ENCODE results near the gene SYT15.
"Not testable (repeated sequence)": the region's sequence is repeated elsewhere in the genome, so short reads cannot be mapped to it uniquely, and the experiment has no call there.

The SYT15 gene

GRCh38 chr10:46578474-46579178, at the start of gene SYT15:
TSS of gene SYT15 (plus strand) at chr10:46579128. CDS start at chr10:46579169, 41 bp downstream.
- DNase-seq, result not testable (repeated sequence)

GRCh38 chr10:46529742-46530141, 49.2 kb upstream of the SYT15 start:
- DNase-seq, result not testable (repeated sequence)

DNA sequence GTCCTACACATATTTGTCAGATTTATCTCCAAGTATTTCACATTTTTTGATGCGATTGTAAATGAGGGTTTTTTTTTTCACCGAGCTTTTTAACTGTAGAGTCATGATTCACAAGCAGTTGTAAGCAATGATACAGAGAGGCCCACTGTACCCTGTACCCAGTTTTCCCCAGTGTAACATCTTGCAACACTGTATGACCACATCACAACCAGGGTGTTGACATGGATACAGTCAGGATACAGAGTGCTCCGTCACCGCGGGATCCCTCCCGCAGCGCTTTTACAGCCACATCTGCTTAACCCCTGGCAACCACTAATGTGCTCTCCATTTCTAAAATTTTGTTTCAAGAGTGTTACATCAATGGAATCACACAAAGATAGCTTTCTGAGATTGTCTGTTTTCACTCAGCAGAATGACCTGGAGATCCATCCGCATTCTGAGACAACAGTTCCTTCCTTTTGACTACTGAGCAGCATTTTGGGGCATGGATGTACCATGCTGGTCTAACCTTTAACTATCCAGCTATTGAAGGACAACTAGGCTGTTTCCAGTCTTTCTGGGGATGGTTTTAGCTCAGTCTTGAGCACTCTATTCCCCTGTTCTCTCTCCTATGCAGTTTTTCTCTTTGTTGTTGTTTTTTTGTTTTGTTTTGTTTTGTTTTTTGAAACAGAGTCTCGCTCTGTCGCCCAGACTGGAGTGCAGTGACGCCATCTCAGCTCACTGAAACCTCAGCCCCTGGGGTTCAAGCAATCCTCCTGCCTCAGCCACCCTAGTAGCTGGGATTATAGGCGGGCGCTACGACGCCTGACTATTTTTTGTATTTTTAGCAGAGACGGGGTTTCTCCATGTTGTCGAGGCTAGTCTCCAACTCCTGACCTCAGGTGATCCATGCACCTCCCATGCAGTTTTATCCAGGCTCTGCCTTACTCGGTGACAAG, 48.4 kb upstream of the SYT15 start:
- peak; percentile 85 for DNase-seq

- not testable (repeated sequence) for DNase-seq
Observed at GRCh38 chr10:46532256-46532655, 46.7 kb upstream of the SYT15 start.

DNA sequence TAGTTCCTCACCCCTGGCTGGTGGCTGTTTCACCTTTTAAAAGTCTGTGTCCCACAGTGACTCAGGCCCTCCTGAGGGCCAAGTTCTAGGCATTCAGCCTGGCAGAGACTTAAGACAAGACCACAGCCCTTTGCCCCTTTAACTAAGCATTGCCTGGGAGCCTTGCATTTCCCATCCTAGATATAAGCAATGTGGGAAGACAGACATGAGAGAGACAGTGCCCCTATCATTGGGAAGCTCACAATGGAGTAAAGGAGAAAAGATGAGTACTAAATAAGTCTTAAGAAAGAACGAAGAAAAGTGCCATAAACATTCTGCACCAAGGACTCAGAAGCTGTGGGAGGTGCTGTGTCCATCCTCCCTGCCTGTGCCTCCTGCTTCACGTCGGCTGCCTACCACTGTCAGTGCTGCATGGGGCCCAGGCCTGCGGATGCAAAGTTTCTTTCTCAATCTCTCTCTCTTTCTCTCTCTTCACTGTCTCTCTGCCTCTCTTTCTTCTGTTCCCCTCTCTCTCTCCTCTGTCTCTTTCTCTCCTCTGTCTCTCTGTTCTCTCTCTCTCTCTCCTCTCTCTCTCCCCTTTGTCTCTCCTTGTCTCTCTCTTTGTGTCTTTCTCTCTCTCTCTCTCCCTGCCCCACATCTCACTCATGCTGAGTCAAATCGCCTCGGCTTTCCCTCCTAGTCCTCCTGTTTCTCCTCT, 44.0 kb upstream of the SYT15 start:
- DNase-seq, result no peak

- DNase-seq, result no peak
Observed at GRCh38 chr10:46536171-46536570, 42.8 kb upstream of the SYT15 start.

DNA sequence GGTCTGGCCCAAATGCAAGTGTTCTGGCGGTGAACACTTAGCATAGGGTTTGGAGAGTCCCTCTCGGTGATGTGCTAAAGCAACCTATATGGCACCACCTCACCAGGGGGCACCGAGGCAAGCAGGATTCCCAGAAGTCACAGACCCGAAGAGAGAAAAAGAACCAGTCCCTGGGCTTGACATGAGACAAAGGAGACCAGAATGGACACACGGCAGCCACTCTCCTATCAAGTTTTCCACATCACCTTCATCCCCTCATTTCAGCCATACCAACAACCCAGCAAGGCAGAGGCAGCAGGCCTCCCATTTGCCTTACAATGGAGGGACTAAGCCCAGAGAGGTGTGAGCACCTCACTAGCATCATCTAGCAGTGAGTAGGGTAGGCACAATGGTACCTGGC, 42.1 kb upstream of the SYT15 start:
- DNase-seq, result no peak

DNA sequence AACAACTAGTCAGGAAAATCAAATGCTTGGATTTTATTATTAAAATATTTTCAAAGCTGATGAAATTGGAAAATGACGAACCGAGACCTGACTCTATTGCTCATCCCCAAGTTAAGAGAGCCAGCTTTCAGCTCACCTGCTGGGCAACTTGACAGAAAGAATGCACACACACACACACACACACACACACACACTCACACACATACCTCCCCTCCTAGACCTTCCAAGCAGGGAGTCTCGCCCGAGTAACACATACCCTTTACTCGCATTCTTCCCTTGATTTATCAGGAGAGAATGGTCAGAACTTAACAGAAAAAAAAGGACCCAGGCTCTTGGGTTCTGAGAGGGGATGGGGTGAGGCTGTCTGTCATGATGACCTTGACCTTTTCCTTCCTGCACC, 41.6 kb upstream of the SYT15 start:
- DNase-seq, result no peak

GRCh38 chr10:46538155-46538554, 40.8 kb upstream of the SYT15 start:
- DNase-seq, result no peak

DNA sequence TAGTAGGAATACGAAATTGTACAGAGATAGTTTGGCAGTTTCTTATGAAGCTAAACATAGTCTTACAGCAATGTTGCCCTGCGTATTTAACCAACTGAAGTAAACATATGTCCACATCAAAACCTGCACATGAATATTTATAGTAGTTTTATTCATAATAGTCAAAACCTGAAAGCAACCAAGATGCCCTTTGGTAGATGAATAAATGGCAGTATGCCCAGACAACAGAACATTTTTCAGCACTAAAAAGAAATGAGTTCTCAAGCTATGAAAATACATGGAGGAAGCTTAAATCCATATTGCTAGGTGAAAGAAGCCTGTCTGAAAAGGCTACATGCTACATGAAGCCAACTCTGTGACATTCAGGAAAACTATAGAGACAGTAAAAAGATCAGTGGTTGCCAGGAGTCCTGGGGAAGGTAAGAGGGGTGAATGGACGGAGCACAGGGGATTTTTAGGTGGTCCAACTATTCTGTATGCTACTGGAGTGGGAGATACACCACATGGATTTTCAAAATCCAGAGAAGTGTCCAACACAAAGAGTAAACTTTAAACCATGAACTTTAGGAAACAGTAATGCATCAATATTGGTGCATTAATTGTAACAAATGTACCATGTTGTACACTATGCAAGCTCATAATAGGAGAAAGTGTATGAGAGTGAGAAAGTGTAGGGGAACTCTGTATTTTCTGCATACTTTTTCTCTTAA, 40.1 kb upstream of the SYT15 start:
- DNase-seq, result no peak

DNA sequence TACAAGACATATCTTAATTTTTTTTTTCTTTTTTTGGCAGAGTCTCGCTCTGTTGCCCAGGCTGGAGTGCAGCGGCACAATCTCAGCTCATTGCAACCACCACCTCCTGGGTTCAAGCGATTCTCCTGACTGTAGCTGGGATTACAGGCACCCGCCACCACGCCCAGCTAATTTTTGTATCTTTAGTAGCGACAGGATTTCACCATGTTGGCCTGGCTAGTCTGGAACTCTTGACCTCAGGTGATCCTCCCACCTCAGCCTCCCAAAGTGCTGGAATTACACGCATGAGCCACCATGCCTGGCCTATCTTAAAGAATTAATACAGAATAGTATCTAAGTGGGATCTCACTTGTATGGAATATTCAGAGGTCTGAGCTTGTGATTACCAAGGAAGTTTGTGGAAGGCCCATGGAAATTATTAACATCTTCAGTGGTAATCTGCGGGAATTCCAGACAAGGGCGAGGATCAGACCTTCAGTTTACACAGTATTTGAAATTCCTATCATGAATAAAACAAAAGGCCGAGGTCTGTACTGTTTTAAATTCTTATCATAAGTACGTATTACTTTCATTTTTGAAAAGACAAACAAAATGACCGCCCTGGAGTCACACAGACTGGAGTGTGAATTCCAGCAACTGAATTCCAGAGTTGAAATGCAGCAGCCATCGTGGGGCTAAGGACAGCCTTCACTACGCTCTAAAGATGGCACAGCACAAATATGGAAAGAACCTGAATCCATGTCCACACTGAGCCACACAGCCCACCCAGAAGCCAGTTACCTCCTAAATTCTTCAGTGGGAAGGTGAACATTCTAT, 39.1 kb upstream of the SYT15 start:
- no peak for DNase-seq

DNA sequence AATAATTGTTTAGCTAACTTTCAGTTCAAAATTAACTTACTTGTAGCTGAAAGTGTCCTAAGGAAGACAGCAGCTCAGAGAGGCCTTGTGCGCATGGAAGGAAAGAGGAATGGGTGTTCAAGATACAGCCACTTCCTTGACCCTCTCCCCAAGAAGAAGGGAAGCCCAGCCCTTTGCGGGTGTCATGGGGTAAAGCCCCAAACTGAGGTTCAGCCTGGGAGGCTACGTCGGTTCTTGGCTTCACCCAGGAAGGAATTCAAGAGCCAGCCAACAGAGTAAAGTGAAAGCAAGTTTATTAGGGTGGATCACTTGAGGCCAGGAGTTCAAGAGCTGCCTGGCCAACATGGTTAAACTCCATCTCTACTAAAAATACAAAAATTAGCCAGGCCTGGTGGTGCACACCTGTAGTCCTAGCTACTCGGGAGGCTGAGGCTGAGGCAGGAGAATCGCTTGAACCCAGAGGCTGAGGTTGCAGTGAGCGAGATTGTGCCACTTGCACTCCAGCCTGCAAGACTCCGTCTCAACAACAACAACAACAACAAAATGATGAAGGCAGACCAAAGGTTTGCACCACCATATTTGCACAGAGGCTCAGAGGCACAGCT, 38.4 kb upstream of the SYT15 start:
- DNase-seq, result no peak

GRCh38 chr10:46541017-46541661, 37.8 kb upstream of the SYT15 start:
- no peak for DNase-seq

DNA sequence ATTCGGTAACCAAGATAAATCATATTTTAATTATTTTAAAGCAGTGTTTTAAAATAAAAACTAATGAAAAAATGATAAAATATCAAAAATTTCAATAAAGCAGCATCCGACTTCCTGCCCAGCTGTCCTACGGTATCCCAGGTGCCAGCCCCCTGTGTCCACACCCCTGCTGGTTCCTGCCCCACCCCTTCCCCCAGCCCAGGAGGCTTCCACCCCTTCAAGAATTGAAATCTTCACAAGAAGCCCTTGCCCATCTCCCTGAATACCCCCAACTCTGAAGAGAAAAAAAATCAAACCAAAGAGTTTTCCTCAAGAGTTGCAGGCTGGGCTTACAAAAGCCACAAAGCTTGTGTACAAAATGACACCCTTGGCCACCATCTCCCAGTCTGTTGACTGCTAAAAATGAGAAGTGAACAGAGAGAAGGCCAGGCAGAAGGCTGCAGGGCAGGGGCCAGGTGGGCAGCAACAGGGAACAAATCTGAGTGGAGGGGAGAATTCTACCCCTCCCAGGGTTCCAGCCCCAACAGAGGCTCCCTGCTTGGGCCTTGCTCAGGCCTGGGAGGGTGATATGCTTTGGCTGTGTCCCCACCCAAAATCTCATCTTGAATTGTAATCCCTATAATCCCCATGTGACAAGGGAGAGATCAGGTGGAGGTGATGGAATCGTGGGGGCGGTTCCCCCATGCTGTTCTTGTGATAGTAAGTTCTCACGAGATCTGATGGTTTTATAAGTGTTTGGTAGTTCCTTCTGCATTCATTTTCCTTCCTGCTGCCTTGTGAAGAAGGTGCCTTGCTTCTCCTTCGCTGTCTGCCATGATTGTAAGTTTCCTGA, 37.0 kb upstream of the SYT15 start:
- DNase-seq, result no peak

DNA sequence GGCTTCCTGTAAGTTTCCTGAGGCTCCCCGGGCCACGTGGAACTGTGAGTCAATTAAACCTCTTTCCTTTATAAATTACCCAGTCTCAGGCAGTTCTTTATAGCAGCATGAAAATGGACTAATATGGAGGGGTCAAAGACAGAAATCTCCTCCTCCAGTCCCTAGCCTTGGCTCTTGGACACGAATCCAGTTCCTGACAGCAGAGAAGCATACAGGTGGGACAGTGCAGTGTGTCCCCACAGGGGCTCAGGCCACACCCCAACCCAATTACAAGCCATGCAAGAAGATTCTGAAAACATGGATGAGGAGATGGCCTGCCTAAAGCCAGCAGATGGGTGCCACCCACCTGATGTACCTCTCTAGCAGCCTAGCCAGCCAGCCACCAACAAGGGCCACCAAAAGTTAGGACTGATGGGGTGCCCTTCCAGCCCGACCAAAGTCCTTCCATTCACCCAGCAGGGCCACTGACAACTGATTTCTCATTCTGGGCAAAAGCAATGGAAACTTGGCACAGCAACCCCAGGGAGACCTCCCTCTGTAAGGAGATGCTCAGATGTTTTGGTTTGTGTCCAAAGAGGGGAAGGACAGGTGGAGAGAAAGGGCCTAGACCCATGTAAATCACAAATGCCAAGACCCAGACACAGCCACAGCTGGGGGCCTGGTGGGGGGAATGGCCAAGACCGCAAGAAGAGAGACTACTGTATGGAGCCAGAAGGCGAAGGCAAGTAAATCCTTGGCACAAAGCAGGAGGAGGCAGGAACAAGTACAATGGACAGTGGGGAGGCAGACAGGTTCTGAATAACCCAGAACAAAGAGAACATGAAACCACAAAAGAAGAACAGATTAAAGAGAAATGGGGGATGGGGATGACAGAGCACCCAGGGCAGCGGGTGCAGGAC, 36.1 kb upstream of the SYT15 start:
- DNase-seq, result no peak

DNA sequence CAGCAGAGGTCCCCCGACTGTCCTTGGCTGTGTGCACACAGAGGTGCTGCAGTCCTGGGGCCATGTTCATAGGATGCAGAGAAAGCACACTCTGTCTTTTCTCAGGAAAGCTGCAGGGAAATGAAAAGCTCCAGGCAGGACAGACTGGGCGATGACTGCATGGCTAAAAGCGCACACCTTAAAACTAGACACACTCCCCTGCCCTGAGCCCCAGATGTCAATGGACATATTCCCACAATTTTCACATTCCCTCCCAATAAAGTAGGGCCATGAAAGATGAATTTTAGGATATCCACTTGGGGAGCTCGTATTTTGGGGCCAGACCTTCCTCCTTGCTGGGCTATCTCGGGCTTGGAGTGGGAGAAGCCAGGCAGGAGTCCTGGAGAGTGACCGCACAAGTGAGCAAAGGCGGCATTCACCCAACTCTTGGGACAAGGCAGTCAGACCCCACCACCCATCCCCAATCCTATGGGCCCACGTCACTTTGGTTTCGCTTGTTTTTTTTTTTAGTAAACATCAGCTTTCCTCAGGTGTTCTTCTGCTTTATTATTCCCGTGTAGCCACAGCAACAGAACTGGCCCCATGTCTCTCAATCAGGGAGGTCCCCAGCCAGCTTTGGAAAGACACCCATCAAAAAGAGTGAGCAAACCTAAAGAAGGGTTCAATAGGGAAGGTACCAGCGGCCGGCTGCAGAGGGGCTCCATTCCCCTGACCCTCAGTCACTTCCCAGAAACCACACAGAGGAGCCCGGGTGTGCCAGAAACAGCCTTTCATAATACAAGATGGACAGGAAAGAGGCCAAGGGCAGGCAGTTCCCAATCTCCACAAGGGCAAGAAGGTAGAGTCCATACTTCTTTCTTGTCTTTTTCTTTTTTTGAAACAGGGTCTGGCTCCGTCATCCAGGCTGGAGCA, 35.2 kb upstream of the SYT15 start:
- DNase-seq, result no peak

DNA sequence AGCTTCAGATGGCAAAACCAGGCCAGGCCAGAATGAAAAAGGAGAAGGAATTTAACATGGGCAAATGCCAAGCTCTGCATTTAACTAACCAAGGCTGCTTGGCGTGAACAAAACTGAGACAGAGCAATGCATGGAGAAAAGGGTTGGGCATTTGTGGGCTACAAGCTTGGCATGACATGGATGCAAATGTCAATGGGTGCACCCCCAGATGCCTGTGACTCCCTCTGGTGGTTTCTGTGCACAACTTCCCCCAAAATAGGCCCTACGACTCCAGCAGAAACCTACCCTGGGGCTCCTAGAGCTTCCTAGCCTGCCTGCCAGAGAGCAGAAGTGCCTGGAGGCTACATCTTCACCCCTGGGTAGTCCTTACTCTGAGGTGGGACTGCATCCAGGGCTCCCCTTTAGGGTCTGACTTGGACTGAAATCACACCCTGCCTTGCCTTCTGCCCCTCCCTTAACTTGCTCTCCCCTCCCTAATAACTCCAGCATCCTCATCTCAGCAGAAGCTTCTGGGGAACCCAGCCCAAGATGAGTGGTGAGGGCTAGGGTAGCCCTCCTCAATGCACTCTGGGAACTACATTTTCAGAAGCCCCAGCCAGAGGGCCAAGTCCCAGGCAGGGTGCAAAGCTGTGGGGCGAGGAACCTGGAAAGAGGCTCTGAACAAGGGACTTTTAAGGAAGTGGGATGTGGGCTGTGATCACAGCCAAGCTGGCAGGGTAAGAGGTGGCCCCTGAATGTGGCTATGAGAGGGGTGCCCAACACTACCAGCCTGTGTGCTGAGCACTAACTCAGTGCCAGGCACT, 33.7 kb upstream of the SYT15 start:
- DNase-seq, result no peak
